ENCODE data around the gene KCMF1.

KCMF1 gene

DNA sequence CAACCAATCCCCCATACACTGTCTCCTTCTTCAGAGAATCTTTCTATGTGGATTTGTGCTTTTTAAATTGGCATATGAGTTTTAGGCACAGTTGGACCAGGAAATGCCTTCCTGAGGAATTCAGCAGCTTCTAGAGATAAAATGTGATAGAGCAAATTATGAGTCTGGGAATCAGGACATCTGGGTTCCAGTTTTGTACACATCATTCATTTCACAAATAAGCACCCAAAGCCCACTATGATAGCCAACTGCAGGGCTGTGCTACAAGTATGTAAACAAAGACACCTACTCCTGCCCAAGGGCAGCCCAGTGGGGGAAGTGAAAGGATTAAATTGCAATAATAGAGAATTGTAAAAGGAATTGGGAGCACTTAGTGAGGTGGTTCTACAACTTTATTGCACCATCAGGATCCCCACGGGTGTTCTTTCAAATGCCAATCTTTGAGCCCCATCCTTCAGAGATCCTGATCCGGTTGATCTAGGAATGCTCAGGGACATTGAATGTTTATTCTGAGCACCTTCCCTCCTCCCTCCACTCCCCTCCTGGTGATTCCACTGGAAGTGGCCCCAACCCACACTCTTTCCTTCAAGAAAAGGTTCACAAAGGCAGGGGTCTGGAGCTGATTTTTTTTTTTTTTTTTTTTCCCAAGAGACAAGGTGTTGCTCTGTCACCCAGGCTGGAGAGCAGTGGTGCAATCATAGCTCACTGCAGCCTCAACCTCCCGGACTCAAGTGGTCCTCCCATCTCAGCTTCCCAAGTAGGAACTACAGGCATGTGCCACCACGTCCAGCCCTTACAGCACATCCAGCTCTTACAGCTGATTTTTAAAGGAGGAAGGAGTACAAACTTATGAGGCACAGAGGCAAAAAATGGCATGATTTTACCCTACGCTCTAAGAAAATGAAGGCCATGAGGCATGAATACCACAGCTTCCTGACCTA is 11.1 kb upstream of the KCMF1 start:
- Histone ChIP-seq H3K4me1 (ENCODE audit: insufficient read depth, low read length) (peaks cover 7% of the 10 kb centered on the region), H3K27me3 (ENCODE audit: insufficient read depth, low read length) (no peaks in the 10 kb centered on the region), H3K36me3 (ENCODE audit: insufficient read depth, low read length) (peaks cover 14% of the 10 kb centered on the region), H2AFZ (ENCODE audit: low read depth, low read length) (no peak overlapping the region), H3K4me3 (ENCODE audit: low read length) (no peak overlapping the region), H3K9me3 (ENCODE audit: low read length) (no peaks in the 10 kb centered on the region)

DNA sequence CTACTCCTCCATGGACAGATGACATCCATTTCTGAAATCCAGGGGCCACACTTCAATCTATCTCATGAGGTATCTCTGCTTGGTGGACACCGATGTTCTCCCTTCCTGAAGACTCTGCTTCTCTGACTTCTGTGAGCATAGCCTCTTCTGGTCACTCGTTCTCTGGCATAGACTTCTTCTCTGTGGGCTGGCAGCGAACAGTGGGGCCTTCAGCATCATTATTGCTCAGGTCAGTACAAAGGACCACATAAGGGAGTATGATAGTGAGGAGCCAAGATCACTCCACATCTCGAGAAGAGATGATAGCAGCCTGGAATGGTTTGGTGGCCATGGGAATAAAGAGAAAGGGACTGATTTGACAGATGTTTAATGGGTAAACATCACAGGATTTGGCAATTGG is 8.0 kb upstream of the KCMF1 start:
- Histone ChIP-seq H3K27me3 (ENCODE audit: insufficient read depth, low read length) (no peaks in the 10 kb centered on the region), H3K4me1 (ENCODE audit: insufficient read depth, low read length) (peaks cover 7% of the 10 kb centered on the region), H3K9me3 (ENCODE audit: low read length) (no peaks in the 10 kb centered on the region), H3K4me3 (ENCODE audit: low read length) (no peak overlapping the region), H3K36me3 (ENCODE audit: insufficient read depth, low read length) (peaks cover 32% of the 10 kb centered on the region), H2AFZ (ENCODE audit: low read depth, low read length) (no peak overlapping the region)

DNA sequence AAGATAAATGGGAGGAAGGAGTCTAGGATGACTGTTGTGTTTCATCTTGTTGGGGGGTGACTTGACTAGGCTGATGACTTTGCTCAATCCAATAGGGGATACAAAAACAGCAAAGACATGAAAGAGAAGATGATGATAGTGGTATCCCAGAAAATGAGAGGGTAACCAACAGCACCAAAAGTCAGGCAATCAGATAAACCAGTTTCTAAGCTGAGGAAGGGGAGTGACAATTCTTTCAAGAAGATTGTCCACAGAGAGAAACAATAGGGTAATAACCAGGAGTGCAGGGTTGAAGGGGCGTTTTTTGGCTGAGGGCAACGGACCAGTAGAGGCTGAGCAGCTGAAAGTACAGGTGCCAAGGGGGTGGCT is 7.7 kb upstream of the KCMF1 start:
- H2AFZ ChIP-seq (ENCODE audit: low read depth, low read length), result no peak overlapping the region
- H3K4me3 ChIP-seq (ENCODE audit: low read length), result no peak overlapping the region
- H3K27me3 ChIP-seq (ENCODE audit: insufficient read depth, low read length), result no peaks in the 10 kb centered on the region
- no peaks in the 10 kb centered on the region for H3K9me3 ChIP-seq (ENCODE audit: low read length)
- peaks cover 3% of the 10 kb centered on the region for H3K4me1 ChIP-seq (ENCODE audit: insufficient read depth, low read length)
- H3K36me3 ChIP-seq (ENCODE audit: insufficient read depth, low read length), result peaks cover 32% of the 10 kb centered on the region

DNA sequence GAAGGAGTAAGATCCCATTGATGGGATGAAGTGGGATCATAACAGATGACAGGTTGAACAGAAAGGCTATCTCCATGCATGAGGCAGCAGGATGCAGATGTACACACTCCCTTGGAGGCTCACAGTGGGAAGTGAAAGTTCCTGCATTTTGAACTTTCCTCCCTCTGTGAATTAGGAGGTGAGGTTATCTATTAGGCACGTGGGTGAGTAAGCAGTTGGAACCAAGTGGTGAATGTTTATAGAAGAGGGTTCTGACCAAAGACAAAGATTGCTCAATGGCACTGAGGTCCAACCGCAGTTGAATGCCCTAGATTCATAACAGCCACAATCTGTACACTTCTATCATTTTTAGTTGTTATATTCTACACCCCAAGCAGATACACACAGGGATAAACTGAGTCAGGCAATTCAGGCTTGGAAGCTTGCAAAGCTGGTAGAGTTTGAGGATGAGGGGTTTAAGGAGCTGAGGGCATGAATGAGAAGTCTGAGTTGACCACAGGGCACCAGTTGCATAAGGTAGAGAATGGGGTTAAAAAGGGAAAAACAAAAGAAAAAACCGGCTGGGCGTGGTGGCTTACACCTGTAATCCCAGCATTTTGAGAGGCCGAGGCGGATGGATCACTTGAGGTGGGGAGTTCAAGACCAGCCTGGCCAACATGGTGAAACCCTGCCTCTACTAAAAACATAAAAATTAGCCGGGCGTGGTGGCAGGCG is 7.1 kb upstream of the KCMF1 start:
- peaks cover 32% of the 10 kb centered on the region for H3K36me3 ChIP-seq (ENCODE audit: insufficient read depth, low read length)
- H3K4me1 ChIP-seq (ENCODE audit: insufficient read depth, low read length), result peaks cover 2% of the 10 kb centered on the region
- no peaks in the 10 kb centered on the region for H3K27me3 ChIP-seq (ENCODE audit: insufficient read depth, low read length)
- H3K9me3 ChIP-seq (ENCODE audit: low read length), result no peaks in the 10 kb centered on the region
- no peak overlapping the region for H3K4me3 ChIP-seq (ENCODE audit: low read length)
- H2AFZ ChIP-seq (ENCODE audit: low read depth, low read length), result no peak overlapping the region

DNA sequence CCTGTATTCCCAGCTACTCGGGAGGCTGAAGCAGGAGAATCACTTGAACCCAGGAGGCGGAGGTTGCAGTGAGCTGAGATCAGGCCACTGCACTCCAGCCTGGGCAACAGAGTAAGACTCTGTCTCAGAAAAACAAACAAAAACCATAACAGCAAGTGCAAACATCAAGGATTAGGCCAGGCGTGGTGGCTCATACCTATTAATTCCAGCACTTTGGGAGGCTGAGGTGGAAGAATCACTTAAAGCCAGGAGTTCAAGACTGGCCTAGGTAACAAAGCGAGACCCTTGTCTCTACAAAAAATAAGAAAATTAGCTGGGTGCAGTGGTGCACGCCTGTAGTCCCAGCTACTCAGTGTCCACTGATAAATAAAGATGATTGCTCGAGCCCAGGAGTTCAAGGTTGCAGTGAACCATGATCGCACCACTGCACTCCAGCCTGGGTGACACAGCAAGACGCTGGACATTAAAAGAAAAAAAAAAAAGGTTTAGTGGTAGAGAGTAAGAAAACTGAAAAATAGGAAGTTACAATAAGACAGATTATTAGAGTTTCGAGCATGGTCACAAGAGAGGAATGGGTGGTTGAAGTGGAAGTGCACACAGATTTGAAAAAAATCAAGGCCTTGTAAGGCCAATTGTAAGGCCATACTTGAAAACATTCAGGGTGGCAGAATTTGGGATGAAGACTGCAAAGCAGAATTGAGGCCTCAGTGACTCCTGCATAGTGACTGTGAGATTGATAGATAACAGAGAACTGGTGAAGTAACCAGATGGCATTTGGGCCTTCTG is 6.4 kb upstream of the KCMF1 start:
- Histone ChIP-seq H3K36me3 (ENCODE audit: insufficient read depth, low read length) (peaks cover 32% of the 10 kb centered on the region), H3K4me3 (ENCODE audit: low read length) (no peak overlapping the region)

DNA sequence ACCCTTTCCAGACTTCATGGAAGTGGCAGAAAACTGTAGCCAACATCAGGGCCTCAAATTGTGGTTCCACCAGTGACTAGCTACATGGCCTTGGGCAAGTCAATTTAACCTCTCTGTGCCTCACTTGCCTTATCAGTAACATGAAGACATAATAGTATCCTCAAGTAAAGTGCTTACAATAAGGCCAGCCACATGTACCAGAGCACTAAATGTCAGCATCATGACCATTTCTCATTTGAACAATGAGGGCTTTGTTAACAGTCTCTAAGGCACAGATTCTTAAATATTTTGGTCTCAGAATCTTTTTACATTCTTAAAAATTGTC is 5.8 kb upstream of the KCMF1 start:
- no peaks in the 10 kb centered on the region for H3K27me3 ChIP-seq (ENCODE audit: insufficient read depth, low read length)
- H3K4me1 ChIP-seq (ENCODE audit: insufficient read depth, low read length), result peaks cover 13% of the 10 kb centered on the region
- H2AFZ ChIP-seq (ENCODE audit: low read depth, low read length), result no peak overlapping the region
- H3K36me3 ChIP-seq (ENCODE audit: insufficient read depth, low read length), result peaks cover 32% of the 10 kb centered on the region
- no peak overlapping the region for H3K4me3 ChIP-seq (ENCODE audit: low read length)
- H3K9me3 ChIP-seq (ENCODE audit: low read length), result no peaks in the 10 kb centered on the region

More for the DNA sequence above, 6.4 kb upstream of the KCMF1 start:
- no peaks in the 10 kb centered on the region for H3K27me3 ChIP-seq (ENCODE audit: insufficient read depth, low read length)
- peaks cover 9% of the 10 kb centered on the region for H3K4me1 ChIP-seq (ENCODE audit: insufficient read depth, low read length)
- H3K9me3 ChIP-seq (ENCODE audit: low read length), result no peaks in the 10 kb centered on the region
- no peak overlapping the region for H2AFZ ChIP-seq (ENCODE audit: low read depth, low read length)

DNA sequence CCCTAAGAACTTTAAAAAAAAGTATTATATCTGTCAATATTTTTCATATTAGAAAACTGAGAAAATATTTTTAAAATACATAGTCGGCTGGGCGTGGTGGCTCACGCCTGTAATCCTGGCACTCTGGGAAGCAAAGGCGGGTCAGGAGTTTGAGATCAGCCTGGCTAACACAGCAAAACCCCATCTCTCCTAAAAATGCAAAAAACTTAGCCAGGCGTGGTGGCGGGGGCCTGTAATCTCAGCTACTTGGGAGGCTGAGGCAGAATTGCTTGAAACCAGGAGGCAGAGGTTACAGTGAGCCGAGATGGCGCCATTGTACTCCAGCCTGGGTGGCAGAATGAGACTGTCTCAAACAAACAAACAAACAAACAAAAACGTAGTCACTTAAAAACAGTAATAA is 5.1 kb upstream of the KCMF1 start:
- H3K36me3 ChIP-seq (ENCODE audit: insufficient read depth, low read length), result peaks cover 32% of the 10 kb centered on the region
- no peak overlapping the region for H3K4me3 ChIP-seq (ENCODE audit: low read length)
- H3K27me3 ChIP-seq (ENCODE audit: insufficient read depth, low read length), result no peaks in the 10 kb centered on the region
- no peak overlapping the region for H2AFZ ChIP-seq (ENCODE audit: low read depth, low read length)
- H3K4me1 ChIP-seq (ENCODE audit: insufficient read depth, low read length), result peaks cover 13% of the 10 kb centered on the region
- H3K9me3 ChIP-seq (ENCODE audit: low read length), result no peaks in the 10 kb centered on the region

DNA sequence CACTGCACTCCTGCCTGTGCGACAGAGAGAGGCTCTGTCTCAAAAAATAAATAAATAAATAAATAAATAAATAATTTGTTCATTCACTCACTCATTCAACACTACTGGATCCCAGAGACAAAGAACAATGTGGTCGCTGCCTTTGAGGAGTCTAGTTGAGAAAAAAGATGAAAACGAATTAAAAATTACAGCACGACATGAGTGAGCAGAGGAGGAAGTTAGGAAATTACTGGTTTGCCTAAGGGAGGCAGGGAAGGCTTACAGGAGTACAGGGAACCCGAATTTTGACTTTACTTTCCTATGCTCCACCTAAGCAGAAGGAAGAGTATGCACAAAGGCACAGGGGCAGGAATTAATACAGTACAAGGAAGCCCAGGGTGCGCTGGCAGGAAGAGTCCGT is 4.2 kb upstream of the KCMF1 start:
- H3K9me3 ChIP-seq (ENCODE audit: low read length), result no peaks in the 10 kb centered on the region
- H2AFZ ChIP-seq (ENCODE audit: low read depth, low read length), result no peak overlapping the region
- peaks cover 13% of the 10 kb centered on the region for H3K4me1 ChIP-seq (ENCODE audit: insufficient read depth, low read length)
- H3K36me3 ChIP-seq (ENCODE audit: insufficient read depth, low read length), result peaks cover 32% of the 10 kb centered on the region
- no peaks in the 10 kb centered on the region for H3K27me3 ChIP-seq (ENCODE audit: insufficient read depth, low read length)
- H3K4me3 ChIP-seq (ENCODE audit: low read length), result no peak overlapping the region

DNA sequence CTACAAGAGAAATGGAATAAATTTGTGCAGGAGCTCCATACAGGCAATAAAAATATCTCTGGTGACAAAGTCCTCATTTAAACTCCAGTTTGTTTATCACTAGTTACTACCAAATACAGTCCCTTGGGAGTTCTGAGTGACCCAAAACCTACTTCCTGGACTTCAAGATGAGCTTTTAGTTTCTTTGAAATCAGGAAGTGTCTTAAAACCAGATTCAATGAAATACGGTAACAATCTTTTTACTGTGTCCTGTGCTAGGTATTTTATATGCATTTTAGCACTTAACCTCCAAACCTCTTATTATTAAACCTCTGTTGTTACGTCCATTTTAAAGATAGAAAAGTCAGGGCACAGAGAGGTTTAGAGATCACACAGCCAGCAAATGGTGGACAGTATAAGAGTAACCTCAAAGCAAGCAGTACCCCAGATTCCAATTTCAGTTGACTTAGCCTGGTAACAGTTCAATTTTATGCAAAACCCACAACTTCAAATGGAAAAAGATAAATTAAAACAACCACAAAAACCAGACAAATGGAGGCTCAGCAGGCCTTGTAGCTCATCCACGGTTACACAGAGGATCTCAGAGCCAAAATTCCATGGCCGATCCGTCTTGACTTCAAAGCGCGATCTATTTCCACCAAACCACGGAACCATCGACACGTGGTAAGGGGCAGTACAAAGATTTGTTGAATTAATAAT is 1.3 kb upstream of the KCMF1 start:
- no peaks in the 10 kb centered on the region for H3K9me3 ChIP-seq (ENCODE audit: low read length)
- peaks cover 21% of the 10 kb centered on the region for H3K4me1 ChIP-seq (ENCODE audit: insufficient read depth, low read length)
- peaks cover 18% of the 10 kb centered on the region for H3K36me3 ChIP-seq (ENCODE audit: insufficient read depth, low read length)
- H3K4me3 ChIP-seq (ENCODE audit: low read length), result peak overlapping the region; percentile 89
- no peaks in the 10 kb centered on the region for H3K27me3 ChIP-seq (ENCODE audit: insufficient read depth, low read length)
- peak overlapping the region; percentile 65 for H2AFZ ChIP-seq (ENCODE audit: low read depth, low read length)

DNA sequence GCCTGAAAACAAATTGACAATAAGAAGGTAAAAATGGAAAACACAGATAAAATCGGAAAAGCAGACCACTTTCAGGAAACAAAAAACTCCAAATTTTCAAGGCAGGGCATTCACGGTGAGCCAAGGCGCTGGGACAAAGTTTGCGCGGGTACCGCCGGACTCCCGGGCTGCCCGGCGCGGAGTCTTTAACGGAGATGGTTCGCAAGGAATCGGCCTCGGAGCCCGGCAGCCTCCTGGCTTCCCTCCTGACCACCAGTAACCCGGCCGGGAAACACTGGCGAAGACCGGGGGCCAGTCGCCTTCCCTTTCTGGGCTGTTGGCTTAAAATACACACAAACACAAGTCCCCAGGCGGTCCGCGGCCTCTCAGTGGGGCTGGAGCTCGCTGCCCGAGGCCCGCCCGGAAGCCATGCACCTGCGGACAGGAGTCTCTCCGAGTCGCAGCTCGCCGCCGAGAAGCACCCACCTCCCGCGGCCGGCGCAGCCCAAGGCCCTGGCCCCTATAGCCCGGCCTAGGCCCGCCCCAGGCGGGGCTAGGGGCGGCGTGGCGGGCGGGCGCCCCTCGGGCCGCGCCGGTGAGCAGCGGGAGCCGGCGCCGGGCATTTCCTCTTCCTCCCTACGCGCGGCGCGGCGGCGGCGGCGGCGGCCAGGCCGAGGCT is 622 bp upstream of the KCMF1 start:
- H3K36me3 ChIP-seq (ENCODE audit: insufficient read depth, low read length), result peaks cover 12% of the 10 kb centered on the region

DNA sequence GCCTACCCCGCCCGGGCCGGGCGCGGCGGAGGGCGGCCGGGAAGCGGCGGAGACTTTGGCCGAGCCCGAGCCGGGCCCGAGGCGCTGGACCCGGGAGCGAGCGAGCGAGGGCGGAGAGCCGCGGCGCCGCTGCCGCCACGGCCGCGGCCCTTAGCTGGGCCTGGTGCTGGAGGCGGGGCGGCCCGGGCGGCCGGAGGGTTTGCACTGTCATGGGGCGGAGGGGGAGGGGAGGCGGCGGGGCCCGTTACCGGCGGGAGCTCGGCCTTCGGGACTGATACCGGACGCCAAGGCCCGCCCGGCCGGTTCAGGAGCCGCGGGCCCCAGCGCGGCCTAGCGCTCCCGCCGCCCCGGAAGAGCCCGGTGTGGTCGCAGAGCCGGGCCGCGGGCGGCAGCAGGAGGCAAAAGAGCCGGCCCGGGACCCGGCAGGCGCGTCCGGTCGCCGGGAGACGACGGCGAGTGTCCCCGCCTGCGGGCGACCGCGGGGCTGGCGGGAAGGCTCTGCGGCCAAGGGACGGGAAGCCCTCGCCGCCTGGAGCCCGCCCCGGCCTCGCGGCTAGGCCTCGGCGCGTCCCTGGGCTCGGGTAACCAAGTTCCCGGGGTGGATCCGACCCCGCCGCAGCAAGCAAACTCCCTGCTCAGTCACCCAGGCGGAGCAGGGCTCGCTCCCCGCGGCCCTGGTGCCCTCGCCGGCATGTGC is 697 bp downstream of the KCMF1 start:
- Histone ChIP-seq H3K4me1 (ENCODE audit: insufficient read depth, low read length) (peaks cover 21% of the 10 kb centered on the region), H2AFZ (ENCODE audit: low read depth, low read length) (no peak overlapping the region), H3K27me3 (ENCODE audit: insufficient read depth, low read length) (no peaks in the 10 kb centered on the region), H3K9me3 (ENCODE audit: low read length) (no peaks in the 10 kb centered on the region), H3K4me3 (ENCODE audit: low read length) (peak overlapping the region; percentile 89), H3K36me3 (ENCODE audit: insufficient read depth, low read length) (peaks cover 6% of the 10 kb centered on the region)

More for the DNA sequence above, 622 bp upstream of the KCMF1 start:
- Histone ChIP-seq H3K9me3 (ENCODE audit: low read length) (no peaks in the 10 kb centered on the region), H3K27me3 (ENCODE audit: insufficient read depth, low read length) (no peaks in the 10 kb centered on the region), H3K4me3 (ENCODE audit: low read length) (peak overlapping the region; percentile 89), H2AFZ (ENCODE audit: low read depth, low read length) (peak overlapping the region; percentile 65), H3K4me1 (ENCODE audit: insufficient read depth, low read length) (peaks cover 21% of the 10 kb centered on the region)

All from neuron (in vitro differentiated cells).